Measurements from ENCODE around the gene PLCD3. TPM values are rescaled to one million over a fixed set of nuclear protein-coding genes. Genes with fewer than 3 reads are reported as not detected.

The PLCD3 gene
- total RNA-seq, 2 experiments from 2014 or later = 1.4 to 4.6 TPM

DNA sequence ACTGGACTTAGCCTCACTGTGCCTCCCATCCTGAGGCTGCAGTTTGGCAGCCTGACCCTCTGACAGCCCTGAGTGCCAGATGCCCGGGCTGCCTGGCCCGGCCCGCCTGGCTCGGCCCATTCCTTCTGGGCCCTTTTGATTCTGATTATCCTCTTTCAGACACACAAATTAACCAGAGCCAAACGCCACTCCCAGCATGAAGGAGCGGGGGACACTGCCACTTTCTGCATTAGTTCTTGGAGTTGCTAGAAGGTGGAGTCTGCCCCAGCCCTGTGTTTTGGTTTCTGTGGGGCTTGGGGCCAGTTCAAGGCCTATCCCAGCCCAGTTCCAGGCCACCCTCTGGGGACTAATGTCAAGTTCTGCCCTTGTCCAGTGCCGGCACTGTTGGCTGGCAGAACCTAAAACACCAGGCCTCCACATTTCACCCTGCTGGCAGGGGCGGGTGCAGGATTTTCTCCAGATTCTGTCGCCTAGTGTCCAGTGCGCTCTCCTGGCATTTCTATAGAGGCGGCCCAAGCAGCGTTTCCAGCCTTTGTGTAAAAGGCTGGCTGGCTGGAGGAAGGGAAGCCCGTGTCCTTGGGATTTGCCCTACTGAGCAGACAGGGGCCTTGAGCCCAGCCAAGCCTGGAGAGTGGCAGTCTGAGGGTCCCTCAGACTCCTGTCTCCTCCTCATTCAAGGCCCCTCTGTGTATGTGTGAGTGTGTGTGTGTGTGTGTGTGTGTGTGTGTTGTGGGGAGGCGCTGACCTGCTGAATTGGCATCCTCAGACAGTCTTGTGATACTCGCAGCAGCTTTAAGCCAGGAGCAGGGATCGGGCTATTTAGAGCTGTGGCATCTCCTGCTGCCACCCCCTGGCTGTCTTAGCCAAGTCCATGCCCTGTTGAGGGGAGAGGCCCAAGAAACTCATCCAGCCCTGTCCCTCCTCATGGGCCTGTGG is 21.4 kb downstream of the PLCD3 start:
- Histone ChIP-seq H2AFZ (ENCODE audit: low read length) (no peak overlapping the region), H3K27ac (ENCODE audit: low read depth, low read length, poor library complexity, severe bottlenecking) (no peak overlapping the region), H3K9me3 (ENCODE audit: low read length) (no peaks in the 10 kb centered on the region), H3K36me3 (ENCODE audit: insufficient read depth, low read length) (peaks cover 34% of the 10 kb centered on the region), H3K9me2 (ENCODE audit: insufficient read depth, low read length) (no peaks in the 10 kb centered on the region), H3K4me2 (ENCODE audit: low read length) (no peak overlapping the region), H3K79me2 (ENCODE audit: insufficient read depth, low read depth, low read length) (no peaks in the 10 kb centered on the region), H4K20me1 (ENCODE audit: insufficient read depth, low read length) (no peaks in the 10 kb centered on the region), H3K4me3 (ENCODE audit: low read depth, low read length, poor library complexity, severe bottlenecking) (no peak overlapping the region), H3K4me1 (ENCODE audit: insufficient read depth, low read length, poor library complexity, severe bottlenecking) (peaks cover 13% of the 10 kb centered on the region)
- no TSS peak for BruUV-seq (replicated peaks)
- TF ChIP-seq EZH2phosphoT487 (IDR thresholded peaks at IDR 0.05; ENCODE audit: borderline replicate concordance, low read depth, low read length) = no peak
- TF ChIP-seq, protein P1, sequence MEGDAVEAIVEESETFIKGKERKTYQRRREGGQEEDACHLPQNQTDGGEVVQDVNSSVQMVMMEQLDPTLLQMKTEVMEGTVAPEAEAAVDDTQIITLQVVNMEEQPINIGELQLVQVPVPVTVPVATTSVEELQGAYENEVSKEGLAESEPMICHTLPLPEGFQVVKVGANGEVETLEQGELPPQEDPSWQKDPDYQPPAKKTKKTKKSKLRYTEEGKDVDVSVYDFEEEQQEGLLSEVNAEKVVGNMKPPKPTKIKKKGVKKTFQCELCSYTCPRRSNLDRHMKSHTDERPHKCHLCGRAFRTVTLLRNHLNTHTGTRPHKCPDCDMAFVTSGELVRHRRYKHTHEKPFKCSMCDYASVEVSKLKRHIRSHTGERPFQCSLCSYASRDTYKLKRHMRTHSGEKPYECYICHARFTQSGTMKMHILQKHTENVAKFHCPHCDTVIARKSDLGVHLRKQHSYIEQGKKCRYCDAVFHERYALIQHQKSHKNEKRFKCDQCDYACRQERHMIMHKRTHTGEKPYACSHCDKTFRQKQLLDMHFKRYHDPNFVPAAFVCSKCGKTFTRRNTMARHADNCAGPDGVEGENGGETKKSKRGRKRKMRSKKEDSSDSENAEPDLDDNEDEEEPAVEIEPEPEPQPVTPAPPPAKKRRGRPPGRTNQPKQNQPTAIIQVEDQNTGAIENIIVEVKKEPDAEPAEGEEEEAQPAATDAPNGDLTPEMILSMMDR (conservative IDR thresholded peaks at IDR 0.05; ENCODE audit: low read length) = no peak
- intact Hi-C loops (cut with micrococcal nuclease; ENCODE audit: unreplicated experiment) = no loop called here
- ChIA-PET CTCF (ENCODE audit: unreplicated experiment) (no interaction called here), POLR2A (no interaction called here)
- no peak for DNase-seq (ENCODE audit: low spot score)

DNA sequence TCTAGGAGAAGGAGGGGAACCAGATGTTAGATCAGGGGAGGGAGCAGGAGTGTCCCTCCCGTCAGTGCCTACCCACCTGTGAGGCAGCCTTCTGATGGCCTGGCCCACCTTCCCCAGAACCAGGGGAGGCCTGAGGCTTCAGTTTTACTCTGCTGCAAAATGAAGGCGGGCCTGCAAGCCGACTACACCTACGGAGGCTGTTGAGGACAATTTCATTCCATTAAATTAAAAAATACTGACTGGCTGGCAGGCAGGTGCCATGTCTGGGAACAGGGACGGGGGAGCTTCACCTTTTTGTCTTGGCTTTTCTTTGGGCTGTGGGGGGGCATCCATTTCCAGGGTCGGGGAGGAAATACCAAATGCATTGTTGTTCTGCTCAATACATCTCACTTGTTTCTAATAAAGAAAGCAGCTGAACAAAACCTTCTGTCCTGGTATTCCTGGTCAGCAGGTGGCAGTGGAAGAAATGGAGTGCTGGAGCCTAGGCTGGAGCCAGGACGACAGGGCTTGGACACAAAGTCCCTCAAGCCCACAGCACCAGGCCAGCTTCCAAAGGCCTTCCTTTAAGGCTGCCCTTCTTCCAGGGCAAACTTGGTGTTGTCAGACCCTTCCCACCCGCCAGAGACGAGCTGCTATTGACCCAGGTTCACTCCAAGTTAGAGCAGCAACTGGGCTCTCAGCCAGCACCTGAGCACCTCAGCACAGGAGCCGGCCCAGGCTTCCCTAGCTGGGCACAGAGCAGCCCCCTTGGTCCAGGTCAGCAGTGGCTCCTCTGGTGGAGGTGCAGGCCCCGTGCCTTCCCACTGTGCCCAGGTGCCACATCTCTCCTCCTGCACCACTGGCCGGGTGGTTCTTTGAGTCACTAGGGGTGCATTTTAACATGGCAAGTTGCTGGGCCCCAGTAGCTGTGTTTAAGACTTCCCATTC is 23.5 kb downstream of the PLCD3 start:
- no peaks in the 10 kb centered on the region for H3K9me2 ChIP-seq (ENCODE audit: insufficient read depth, low read length)
- CTCF ChIA-PET (ENCODE audit: unreplicated experiment) = no interaction called here
- H3K4me2 ChIP-seq (ENCODE audit: low read length) = no peak overlapping the region
- H3K4me1 ChIP-seq (ENCODE audit: insufficient read depth, low read length, poor library complexity, severe bottlenecking) = peaks cover 13% of the 10 kb centered on the region
- H3K36me3 ChIP-seq (ENCODE audit: insufficient read depth, low read length) = peaks cover 54% of the 10 kb centered on the region
- intact Hi-C loops (cut with micrococcal nuclease; ENCODE audit: unreplicated experiment) = no loop called here
- BruUV-seq (replicated peaks) = no TSS peak
- no peaks in the 10 kb centered on the region for H3K9me3 ChIP-seq (ENCODE audit: low read length)
- POLR2A ChIA-PET = interaction anchor here (0.7 kb wide), 1 partner anchor 1310 kb away, joined by 4 read pairs; no protein-coding TSS in a partner anchor
- TF ChIP-seq, protein P1 (conservative IDR thresholded peaks at IDR 0.05; ENCODE audit: low read length) = no peak
- TF ChIP-seq EZH2phosphoT487 (IDR thresholded peaks at IDR 0.05; ENCODE audit: borderline replicate concordance, low read depth, low read length) = no peak
- H4K20me1 ChIP-seq (ENCODE audit: insufficient read depth, low read length) = no peaks in the 10 kb centered on the region
- H3K27ac ChIP-seq (ENCODE audit: low read depth, low read length, poor library complexity, severe bottlenecking) = no peak overlapping the region
- H3K4me3 ChIP-seq (ENCODE audit: low read depth, low read length, poor library complexity, severe bottlenecking) = no peak overlapping the region
- no peaks in the 10 kb centered on the region for H3K79me2 ChIP-seq (ENCODE audit: insufficient read depth, low read depth, low read length)
- no peak overlapping the region for H2AFZ ChIP-seq (ENCODE audit: low read length)
- DNase-seq (ENCODE audit: low spot score) = no peak
